Fibroblast of peridontal ligament (primary cell): ENCODE data around the gene GNAL.

Experiments used
- DNase-seq: peaks from one replicate; pipeline ENCODE4 v3.0.0-alpha.2; 2010; ENCODE audit errors: extremely low read depth

The GNAL gene

DNA sequence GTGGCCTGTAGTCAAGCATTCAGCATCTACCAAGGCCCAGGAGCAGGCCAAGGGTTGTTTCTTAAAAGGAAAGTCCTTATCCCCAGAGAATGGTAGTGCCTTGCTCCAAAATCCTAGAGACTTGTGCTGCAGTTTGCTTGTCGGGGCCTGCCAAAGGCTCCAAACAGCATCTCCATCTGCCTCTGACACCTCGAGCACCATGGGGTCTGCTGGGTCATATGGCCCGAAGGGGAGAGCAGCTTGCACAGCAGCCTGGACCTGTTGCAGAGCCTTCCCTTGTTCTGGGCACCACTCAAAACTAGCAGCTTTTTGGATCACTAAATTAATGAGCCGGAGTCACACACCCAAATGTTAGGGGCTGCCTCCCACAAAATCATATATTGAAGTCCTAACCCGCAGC is 35.7 kb downstream of the GNAL start:
- no peak for DNase-seq

DNA sequence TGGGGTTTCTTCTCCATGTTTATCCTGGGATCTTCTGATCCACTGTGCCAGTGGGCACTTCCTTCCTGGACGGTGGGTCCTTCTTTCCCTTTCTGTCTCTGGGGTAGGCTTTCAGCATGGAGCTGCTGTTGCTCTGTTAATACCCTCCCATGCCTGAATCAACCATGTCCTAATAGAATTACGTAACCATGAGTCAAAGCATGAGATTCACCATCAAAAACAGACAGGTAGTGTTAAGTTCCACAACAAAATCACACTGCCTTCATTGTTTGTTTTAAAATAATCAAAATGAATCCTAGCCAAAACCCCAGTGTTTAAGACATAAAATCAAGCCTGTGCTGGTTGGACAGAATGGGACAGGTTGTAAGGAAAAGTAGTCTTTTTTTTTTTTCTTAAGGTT is 37.5 kb downstream of the GNAL start:
- DNase-seq: no peak

DNA sequence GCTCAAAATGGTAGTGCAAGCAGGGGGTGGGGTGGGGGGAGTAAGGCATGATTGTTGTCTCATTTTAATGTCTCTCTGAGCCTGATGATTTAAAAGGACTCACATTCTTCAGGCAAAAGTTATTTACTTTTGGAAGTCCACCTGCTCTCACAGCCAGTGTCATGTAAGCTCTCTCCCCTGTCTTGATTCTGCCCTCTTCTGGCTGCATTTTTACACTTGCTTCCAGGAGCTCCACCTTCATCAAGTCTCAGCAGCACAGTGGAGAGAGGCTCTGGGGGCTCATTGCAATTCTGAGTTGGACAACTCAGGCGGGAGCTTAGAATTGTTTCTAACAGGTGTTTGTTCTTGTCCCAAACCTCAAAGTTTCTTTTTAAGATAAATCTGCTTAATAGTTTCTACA is 39.2 kb downstream of the GNAL start:
- DNase-seq: peak; percentile 8

DNA sequence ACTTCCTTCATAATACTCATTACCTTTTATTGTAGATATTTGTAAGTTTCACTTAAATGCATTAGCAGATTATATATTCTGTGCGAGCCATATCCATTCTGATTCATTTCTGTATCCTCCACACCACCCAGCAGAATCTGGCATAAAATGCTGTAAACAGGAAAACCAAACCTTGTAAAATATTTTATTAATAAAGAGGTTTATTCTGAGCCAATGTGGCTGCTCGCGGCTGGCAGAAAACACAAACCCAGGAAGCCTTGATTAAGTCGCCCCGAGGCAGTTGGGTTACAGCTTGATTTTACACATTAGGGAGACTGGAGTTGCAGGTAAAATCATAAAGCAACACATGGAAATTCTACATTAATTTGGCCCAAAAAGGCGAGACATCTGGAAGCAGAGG is 40.5 kb downstream of the GNAL start:
- DNase-seq: no peak

DNA sequence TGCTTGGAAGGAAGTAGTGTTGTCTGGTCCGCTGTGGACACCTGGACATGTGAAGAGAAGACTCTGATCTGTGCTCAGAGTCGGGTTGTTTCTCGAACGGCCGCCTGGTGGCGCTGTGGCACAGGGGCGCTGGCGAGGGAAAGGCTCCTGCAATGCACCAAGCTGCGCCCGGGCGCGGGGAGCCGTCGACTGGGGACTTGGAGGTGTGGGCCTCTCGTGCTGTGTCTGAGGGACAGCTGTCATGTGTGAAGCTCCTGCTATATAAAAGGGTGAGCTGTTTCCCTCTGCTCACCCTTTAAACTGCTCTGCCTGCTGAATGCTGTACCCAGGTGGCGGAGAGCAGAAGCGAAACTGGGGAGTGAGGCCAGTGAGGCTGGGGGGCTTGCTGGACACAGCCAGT is 44.0 kb downstream of the GNAL start:
- peak; percentile 55 for DNase-seq

DNA sequence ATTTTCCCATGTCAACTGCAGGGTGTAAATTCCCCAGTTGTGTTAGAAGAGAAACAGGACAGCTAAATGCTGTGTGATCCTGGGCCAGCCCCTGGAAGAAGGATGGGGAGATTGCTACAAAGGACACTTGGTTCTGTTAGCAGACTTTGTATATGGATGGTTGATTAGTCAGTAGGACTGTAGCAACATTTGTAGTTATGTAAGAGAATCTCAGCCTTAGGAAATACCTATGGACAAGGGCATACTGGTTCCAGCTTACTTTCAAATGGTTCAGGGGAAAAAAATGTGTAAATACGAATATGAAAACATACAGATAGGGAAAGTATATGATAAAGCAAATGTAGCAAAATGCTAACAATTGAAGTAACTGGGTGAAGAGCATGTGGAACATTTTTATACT is 47.6 kb downstream of the GNAL start:
- DNase-seq: no peak

DNA sequence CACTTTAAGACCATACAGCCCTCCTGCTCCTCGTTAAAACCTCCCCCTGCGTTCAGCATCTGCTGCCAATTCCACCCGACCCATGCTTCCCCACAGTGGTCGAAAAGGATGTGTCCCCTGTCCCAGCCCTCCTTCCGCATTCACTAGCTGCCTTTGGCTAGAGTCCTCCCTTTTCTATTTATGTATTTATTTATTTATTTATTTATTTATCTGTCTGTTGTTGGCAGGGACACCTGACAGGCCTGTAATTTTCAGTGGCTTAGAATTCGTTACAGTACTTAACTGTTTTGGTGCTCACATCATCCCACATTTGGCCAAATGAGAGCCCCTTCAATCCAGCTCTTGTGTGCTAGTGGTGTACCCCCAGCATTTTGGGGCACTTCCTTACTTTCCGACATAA is 50.8 kb downstream of the GNAL start:
- no peak for DNase-seq

DNA sequence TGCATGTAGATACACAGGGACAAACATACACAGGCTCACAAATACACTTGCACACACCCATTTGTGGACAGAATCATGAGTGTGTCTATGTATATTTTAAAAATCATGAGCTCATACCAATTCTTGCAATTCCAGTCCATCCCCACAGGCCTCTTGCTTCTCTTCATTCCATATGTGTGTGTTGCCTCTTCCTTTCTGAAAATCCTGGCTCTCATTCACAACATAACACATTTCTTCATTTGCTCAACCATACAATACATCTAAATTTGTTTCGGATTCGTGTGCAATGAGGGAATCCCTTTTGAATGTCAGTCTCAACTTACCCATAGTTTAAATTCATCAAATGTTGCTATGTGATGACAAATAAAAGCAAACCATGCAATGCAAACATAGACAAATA is 51.4 kb downstream of the GNAL start:
- DNase-seq: no peak

DNA sequence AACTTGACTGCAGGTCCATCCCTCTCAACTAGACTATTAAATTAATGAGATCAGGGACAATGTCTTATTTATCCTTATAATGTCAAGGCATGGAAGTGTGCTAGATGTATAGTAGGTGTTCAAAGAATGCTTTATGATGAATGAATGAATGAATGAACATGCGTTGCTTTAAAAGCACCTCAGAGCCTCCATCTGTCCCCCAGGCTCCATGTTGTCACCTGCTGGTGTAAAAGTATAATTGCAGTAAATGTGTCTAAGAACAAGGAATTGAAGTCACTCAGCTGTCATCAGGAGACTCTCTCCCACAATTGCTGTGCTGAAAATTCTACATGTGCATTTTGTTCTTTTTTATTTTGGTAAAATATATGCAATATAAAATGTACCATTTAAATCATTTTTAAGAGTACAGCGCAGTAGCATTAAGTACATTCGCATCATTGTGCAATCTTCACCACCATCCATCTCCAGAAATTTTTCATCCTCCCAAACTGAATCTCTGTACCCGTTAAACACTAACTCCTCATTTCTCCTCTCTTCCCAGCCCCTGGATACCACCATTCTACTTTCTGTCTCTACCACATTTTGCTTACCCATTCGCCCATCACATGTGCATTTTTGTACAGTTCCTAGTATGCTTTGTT is 52.6 kb downstream of the GNAL start:
- no peak for DNase-seq

DNA sequence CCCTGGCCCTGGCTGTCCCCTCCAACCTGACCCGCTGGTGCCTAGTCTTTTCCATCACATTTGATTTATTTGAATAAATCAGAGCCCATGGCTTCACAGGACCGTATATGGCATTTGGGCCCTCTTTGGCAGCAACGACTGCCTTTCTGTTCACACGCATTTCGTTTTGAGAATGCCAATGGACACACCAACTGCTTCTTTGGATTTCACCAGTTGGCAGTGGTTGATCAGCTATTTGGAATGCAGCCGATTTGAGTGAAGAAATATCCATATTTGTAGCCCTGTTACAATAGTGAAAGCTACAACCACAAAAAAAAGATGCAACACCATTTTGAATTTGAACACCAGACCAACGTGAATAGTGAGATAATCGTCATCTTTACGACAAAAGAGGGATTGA is 56.5 kb downstream of the GNAL start:
- no peak for DNase-seq

DNA sequence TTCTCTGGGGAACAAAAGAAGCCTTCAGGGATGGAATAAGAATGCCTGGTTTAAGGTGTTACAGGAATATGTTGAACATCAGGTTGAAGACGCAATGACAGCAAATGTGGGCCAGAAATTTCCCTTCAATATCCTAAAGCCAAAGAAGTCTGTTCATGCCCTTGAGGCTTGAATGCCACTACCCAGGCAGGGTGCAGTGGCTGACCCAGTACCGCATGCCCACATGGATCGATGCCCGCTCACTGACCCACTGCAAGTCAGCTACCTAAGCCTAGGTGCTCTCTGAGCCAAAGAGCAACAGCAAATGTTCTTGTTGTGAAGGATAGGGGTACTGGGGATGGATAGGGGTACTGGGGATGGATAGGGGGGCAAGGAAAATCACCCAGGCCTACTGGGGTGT is 58.2 kb downstream of the GNAL start:
- DNase-seq: no peak

DNA sequence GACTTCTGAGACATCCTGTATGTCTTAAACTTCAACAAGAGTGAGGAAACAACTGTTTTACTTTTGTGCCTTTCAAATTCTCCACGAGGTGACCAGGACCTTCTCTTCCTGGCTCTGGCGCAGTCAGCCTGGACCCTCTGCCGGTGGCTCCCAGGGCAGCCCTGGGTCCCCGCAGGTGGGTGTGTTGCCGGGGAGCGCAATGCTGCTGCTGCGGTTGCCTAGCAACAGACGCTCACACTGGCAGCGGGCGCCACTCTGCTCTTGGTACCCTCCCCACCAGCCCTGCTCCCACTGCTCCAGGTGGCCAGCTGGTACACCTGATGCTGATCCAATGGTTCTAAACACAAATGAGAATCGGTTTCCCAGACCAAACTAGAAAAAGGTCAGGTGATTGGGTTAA is 58.7 kb downstream of the GNAL start:
- DNase-seq: no peak

DNA sequence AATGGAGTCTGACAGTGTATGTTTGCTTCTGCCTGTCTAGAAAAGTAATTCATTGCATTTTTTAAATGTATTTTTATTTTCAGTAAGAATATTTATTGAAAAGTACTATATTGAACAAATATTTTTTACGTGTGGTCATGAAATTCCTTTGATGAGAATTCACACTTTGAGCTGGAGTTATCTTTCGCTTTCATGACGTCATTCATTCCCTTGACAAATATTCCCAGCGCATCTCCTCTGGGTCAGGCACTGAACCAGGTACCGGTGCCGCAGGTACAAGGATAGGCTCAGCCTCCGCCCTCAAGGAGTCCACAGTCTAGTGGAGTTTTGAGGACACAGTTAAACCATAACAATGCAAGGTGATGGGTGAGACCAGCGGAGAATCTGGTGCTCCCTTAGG is 60.2 kb downstream of the GNAL start:
- DNase-seq: no peak

DNA sequence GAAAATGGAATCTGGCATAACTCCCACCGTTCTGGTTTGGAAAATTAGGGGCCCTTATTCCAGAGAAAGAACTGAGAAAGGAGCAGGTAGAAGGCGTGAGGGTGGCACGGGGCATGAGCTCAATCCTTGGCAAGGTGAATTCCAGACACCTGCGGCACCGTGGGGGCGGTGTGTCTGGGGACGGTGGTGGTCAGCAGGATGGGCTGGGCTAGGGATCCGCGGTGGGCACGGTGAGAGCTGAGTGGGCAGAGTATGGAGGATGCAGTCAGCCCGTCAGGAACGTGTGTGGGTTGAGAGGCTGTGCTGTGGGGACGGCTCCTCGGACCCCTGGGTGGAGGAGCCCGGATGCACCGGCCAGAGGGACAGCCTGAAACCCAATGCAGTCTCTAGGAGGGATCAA is 61.1 kb downstream of the GNAL start:
- no peak for DNase-seq

DNA sequence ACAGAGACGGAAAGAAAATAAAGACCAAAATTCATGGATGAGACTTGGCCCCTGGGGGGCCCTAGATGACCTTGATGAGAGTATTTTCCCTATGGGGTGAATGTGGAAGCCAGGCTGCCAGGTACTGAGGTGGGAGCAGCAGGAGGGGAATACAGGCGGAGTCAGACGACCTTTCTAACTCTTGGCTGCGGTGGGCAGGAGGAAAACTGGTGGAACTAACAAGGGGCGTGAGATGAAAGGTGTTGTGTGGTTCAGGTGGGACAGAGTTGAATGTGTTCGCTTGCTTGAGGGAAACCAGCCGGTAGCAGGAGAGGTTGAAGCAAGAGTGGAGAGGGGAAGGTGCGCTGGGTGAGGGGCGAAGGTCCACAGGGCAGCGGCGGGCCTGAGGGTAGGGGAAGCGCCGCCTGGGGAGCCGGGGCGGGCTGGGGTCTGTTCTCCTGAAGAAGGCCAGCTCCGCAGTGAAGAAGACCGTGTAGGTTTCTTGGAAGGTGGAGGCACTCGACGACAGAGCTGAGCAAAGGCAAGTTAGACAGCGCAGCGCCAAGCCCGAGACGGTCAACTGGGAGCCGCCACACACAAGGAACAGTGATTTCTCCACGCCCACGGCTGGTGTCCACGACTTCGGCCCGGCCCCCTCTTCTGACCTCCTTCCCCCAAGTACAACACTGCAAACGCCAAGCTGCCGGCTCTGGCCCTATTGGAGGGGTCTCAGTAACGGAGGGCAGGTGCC is 61.7 kb downstream of the GNAL start:
- DNase-seq: no peak

DNA sequence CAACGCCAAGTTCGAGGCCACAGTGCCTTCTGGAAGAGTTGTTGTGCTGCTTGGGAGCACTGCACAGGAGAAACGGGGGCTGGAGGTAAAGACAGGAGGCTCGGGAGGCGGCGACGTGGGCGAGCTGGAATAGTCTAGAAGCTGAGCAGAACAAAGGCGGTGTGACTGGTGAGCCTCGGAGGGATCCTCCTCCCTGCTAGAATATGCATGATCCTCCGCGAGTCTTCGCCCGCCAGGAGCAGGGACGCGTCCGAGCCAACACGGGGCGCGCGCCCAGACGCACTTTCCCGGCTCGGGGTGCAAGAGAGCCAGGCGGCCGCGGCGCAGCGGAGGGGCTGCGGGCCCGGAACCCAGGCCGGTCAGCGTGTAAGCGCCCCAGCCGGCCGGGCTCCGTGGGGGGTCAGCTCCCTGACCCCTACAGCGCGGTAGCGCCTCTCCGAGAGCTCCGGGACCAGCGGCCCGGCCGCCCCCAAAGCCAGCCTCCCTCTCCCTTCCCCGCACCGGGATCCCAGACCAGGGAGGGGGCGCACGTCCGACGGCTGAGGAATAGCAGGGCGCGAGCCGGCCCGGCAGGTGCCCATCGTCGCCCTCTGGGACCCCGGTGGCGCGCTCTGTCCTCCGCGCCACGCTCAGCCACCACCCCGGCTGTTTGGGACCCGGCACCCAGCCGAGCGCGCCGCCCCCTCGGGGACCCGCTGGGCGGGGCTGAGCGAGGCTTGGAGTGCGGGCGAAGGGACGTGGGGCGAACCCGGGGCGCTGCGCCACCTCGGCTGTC is 62.5 kb downstream of the GNAL start:
- DNase-seq: no peak

DNA sequence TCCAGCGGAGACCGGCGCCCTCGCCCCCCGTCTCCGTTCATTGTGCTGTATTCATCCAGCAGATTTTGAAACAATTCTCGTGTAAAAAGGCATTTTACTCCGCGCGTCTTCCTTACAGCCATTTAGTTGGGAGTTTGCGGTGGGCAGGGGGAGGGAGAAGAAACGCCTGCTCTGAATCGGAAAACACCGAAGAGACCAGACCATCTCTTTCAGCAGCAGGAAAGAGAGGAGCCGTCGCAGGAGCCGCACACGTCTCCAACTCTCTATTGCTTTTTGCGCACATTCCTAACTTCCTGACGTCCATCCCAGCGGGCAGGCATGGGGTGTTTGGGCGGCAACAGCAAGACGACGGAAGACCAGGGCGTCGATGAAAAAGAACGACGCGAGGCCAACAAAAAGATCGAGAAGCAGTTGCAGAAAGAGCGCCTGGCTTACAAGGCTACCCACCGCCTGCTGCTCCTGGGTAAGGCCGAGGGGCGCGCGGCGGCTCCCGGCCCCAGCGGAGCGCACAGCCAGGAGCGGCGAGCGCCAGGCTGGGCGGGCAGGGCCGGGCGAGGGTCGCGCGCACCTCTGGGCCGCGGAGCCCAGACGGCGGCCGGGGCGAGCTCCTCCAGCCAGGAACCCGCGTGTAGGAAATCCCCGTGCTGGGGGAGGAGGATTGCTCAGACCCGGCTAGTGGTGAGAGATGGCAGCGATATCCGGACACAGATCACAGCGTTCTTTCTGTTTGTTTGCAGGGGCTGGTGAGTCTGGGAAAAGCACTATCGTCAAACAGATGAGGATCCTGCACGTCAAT is 63.2 kb downstream of the GNAL start:
- peak; percentile 5 for DNase-seq

DNA sequence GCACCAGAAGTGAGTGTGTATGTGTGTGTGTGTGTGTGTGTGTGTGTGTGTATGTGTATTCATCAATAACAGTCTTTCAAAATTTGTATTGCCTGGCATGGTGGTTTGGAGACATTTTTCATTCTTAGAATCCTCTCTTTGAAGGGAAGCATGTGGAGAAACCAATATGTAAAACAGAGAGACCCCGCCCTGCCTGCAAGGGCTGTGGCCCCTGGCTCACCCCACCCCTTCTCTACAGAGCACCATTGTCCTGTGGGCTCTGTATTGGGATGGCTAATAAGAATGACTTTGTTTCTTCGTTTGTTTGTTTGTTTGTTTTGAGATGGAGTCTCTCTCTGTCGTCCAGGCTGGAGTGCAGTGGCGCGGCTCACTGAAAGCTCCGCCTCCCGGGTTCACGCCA is 65.9 kb downstream of the GNAL start:
- no peak for DNase-seq

DNA sequence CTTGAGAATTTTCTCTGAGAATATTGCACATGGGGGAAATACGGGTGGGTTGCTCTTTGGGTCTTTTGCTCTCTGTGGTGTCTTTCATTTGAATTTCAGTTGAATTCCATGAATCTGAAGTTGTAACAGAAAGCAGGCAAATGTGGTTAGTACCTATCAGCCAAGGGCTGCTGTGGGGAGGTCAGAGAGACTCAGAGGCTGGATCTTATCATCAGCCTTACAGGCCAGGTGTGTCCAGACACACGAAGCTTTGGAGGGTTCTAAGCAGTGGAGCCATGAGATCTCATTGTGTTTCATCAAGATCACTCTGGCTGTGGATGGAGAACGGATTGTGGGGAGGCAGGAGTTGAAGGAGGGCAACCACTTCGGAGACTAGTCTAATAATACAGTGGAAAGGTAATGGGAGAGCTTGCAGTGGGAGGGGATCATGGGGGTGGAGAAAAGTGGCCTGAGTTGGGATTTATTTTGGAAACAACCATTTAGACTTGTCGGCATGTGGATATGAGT is 68.1 kb downstream of the GNAL start:
- no peak for DNase-seq

DNA sequence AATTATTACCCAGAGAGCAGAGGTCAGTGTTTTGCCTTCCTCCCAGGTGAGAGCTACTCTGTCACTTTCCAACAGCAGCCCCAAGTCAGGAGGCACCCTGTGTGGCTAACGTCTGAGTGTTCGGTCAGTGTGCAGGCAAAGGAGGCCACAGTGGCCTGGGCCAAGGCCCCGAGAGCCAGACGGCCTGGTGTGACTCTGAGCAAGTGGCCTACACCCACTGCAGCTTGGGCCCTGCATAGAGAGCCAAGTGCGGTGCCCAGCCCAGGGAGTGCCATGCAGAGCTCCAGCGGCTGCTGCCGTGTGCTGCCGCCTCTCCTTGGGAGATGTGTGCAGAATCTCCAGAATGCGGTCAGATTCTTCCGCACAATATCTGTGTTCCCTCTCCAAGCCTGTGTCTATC is 70.4 kb downstream of the GNAL start:
- no peak for DNase-seq

DNA sequence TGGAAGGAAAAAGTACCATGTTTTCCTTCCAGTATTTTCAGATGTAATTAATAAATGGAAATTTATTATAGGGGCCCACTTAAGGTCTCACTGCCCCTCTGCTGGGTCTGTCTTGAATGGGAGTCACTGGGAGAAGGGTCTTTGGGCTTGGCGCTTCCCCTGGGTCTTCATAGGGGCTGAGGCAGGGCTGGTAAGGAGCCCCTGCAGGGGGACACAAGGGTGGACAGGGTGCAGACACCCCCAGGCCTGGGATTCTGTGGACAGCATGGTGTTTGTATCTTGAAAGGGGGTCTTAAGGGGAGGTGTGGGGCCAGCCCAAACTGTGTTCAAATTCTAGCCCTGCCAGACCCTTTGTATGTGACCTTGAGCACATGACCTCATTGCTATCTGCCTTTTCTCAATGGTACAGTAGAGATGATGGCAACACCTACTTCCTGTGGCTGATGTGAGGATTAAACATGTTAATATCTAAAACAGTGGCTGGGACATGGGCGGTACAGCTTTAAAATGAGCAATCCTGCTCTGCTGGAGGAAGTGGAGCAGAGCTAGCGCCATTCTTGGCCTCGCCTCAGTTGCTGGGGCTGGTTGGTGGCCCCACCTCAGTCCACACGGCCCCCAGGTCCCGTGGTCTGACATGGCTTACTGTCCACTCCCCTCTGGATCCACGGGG is 71.6 kb downstream of the GNAL start:
- no peak for DNase-seq

DNA sequence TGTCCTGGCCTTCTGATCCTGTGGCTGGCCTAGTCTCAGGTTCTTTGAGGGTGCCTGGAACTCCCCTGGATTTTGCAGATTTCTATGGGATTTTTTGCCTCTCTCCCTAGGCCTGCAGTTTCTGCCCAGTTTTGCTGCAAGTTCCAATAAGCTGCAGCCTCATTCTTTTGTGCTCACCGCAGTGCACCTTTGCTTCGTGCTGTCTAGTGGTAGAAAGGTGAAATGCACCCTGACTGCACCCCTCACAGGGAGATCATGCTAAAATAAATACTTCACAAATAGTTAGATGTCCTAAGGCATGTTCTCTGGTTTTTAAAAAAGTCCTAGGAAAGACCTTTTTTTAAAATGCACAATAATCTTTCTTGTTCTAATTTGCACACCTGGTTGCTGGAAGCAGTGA is 72.5 kb downstream of the GNAL start:
- DNase-seq: no peak
